C4-2B (cell line): Measurements from ENCODE around the gene NFKB1.
"Not testable (repeated sequence)": the region's sequence is repeated elsewhere in the genome, so short reads cannot be mapped to it uniquely, and the experiment has no call there.

Source experiments
- H3K27ac ChIP-seq: fragments of 450-650 bp; 2 replicates; pipeline ENCODE4 v1.5.1; 2017
- CTCF ChIP-seq: fragments of 450-650 bp; conservative IDR thresholded peaks from 2 replicates; pipeline ENCODE4 v1.5.1; 2017; ENCODE audit warnings: mild to moderate bottlenecking
- ZFX ChIP-seq: fragments of 450-650 bp; IDR thresholded peaks from 2 replicates; pipeline ENCODE4 v1.6.1; 2017

The NFKB1 gene

DNA sequence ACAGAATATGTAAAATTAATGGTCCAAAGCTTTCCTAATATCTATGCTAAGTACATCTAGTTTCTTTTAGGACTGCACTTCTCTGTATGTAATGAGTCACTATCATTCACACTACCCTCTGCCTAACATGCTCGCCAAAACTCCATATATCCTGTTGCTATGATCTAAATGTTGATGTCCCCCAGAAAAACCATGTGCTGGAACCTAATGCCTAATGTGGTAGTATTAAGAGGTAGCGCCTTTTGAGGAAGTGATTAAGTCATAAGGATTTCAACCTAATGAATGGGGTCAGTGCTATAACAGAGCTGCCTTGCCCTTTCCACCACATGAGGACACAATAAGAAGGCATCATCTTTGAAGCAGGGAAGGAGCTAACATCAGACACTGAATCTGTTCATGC, 34.9 kb upstream of the NFKB1 start:
- no peak for TF ChIP-seq CTCF
- TF ChIP-seq ZFX, result no peak
- H3K27ac ChIP-seq, result no peak overlapping the region

DNA sequence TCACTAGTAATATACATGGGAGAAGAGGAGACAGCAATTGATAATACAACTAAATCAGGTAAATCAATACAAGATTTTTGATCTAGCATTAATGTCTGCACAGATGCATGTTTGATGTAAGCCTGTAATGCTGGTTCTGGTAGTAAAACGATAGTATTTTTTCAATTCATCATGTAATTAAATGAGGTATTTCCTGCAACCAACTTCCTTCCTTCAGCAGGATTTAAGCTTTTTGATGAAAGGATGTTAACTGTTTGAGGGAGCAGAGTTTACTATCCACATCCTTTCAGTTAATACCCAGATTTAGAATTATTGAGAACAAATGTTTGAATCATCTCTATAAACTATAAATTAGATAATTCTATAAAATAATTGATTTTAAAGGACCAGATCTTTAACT, 31.4 kb upstream of the NFKB1 start:
- H3K27ac ChIP-seq, result no peak overlapping the region
- TF ChIP-seq CTCF (no peak), ZFX (no peak)

DNA sequence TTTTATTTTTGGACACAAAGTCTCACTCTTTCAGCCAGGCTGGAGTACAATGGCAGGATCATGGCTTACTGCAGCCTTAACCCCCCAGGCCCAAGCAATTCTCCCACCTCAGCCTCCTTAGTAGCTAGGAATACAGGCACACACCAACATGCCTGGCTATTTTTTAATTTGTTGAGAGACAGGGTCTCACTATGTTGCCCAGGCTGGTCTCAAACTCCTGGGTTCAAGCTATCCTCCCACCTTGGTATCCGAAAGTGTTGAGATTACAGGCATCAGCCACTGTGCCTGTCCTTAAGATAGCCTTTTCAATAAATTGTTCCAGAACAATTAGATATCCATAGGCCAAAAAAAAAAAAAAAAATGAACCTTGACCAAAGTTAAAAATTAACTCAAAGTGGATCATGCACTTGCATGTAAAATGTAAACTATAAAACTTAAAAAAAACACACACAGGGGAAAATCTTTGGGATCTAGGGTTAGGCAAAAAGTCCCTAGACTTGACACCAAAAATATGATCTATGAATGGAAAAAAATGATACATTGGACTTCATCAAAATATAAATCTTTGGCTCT, 28.6 kb upstream of the NFKB1 start:
- H3K27ac ChIP-seq, result no peak overlapping the region
- no peak for TF ChIP-seq ZFX
- TF ChIP-seq CTCF, result no peak

DNA sequence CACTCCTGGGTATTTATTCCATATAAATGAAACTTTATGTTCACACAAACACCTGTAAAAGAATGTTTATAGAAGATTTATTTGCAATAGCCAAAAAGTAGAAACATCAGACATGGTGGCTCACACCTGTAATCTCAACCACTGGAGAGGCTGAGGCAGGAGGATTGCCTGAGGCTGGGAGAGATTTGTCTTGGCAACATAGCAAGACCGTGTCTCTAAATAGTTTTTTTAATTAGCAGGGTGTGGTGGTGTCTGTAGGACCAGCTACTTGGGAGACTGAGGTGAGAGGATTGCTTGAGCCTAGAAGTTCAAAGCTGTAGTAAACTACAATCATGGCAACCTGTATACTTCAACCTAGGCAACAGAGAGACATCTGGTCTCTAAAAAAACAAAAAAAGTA, 27.7 kb upstream of the NFKB1 start:
- TF ChIP-seq CTCF (no peak), ZFX (no peak)
- H3K27ac ChIP-seq, result no peak overlapping the region

- no peak overlapping the region for H3K27ac ChIP-seq
- no peak for TF ChIP-seq CTCF
- no peak for TF ChIP-seq ZFX
Observed at GRCh38 chr4:102474736-102475504, 26.2 kb upstream of the NFKB1 start.

- H3K27ac ChIP-seq, result no peak overlapping the region
- TF ChIP-seq ZFX, result no peak
- no peak for TF ChIP-seq CTCF
Observed at GRCh38 chr4:102477657-102478056, 23.5 kb upstream of the NFKB1 start.

- no peak for TF ChIP-seq ZFX
- TF ChIP-seq CTCF, result no peak
- no peak overlapping the region for H3K27ac ChIP-seq
Observed at GRCh38 chr4:102478186-102478585, 23.0 kb upstream of the NFKB1 start.

DNA sequence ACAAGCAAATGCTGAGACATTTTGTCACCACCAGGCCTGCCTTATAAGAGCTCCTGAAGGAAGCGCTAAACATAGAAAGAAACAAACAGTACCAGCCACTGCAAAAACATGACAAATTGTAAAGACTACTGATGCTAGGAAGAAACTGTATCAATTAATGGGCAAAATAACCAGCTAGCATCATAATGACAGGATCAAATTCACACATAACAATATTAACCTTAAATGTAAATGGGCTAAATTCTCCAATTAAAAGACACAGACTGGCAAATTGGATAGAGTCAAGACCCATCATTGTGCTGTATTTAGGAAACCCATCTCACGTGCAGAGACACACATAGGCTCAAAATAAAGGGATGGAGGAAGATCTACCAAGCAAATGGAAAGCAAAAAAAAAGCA, 21.3 kb upstream of the NFKB1 start:
- not testable (repeated sequence) for H3K27ac ChIP-seq
